H9 (cell line): ENCODE measurements around the gene CLMP. TPM values are rescaled to one million over a fixed set of nuclear protein-coding genes. Genes with fewer than 3 reads are reported as not detected.

ENCODE experiments used
- DNase-seq: peaks from one replicate; pipeline ENCODE4 v3.0.0-alpha.2; 2017
- H2AFZ ChIP-seq: one replicate; pipeline ENCODE4 v1.6.1; 2013; ENCODE audit warnings: mild to moderate bottlenecking, low read length, control low read depth, moderate library complexity
- H2AK5ac ChIP-seq: 2 replicates; pipeline ENCODE4 v1.6.1; 2013; ENCODE audit warnings: low read length, control low read depth, mixed read lengths; ENCODE audit not compliant: insufficient read length
- H2BK120ac ChIP-seq: one replicate; pipeline ENCODE4 v1.6.1; 2013; ENCODE audit warnings: low read depth, mild to moderate bottlenecking, low read length, control low read depth, inconsistent platforms; ENCODE audit not compliant: poor library complexity, severe bottlenecking
- H2BK12ac ChIP-seq: 2 replicates; pipeline ENCODE4 v1.6.1; 2013; ENCODE audit warnings: low read length, control low read depth, mixed read lengths, low read depth; ENCODE audit not compliant: insufficient read length
- H2BK15ac ChIP-seq: 2 replicates; pipeline ENCODE4 v1.6.1; 2013; ENCODE audit warnings: low read depth, low read length, control low read depth
- H2BK20ac ChIP-seq: one replicate; pipeline ENCODE4 v1.6.1; 2013; ENCODE audit warnings: low read depth, mild to moderate bottlenecking, low read length, control low read depth, inconsistent platforms; ENCODE audit not compliant: poor library complexity, severe bottlenecking
- H2BK5ac ChIP-seq: 2 replicates; pipeline ENCODE4 v1.6.1; 2013; ENCODE audit warnings: low read length, control low read depth, mixed read lengths; ENCODE audit not compliant: insufficient read length
- H3K14ac ChIP-seq: 2 replicates; pipeline ENCODE4 v1.6.1; 2013; ENCODE audit warnings: low read length, control low read depth; ENCODE audit not compliant: insufficient read depth
- H3K18ac ChIP-seq: 2 replicates; pipeline ENCODE4 v1.6.1; 2013; ENCODE audit warnings: low read depth, mild to moderate bottlenecking, mixed read lengths, low read length, control low read depth; ENCODE audit not compliant: insufficient read length
- H3K23ac ChIP-seq: 2 replicates; pipeline ENCODE4 v1.6.1; 2013; ENCODE audit warnings: low read length, control low read depth, mixed read lengths, low read depth; ENCODE audit not compliant: insufficient read length
- H3K23me2 ChIP-seq: 2 replicates; pipeline ENCODE4 v1.6.1; 2013; ENCODE audit warnings: low read depth, mild to moderate bottlenecking, mixed read lengths, low read length, control low read depth; ENCODE audit not compliant: insufficient read length, poor library complexity, severe bottlenecking
- H3K27ac ChIP-seq: 2 replicates; pipeline ENCODE4 v1.5.1; 2013; ENCODE audit warnings: low read length, control low read depth, mixed read lengths, low read depth; ENCODE audit not compliant: insufficient read length
- H3K27me3 ChIP-seq: 2 replicates; pipeline ENCODE4 v1.6.1; 2013; ENCODE audit warnings: low read length, control low read depth, inconsistent platforms; ENCODE audit not compliant: insufficient read depth
- H3K4ac ChIP-seq: 2 replicates; pipeline ENCODE4 v1.6.1; 2013; ENCODE audit warnings: low read depth, mild to moderate bottlenecking, control low read depth, inconsistent platforms, low read length, moderate library complexity
- H3K4me1 ChIP-seq: 2 replicates; pipeline ENCODE4 v1.6.1; 2013; ENCODE audit warnings: low read length, control low read depth, inconsistent platforms; ENCODE audit not compliant: insufficient read depth
- H3K4me2 ChIP-seq: 2 replicates; pipeline ENCODE4 v1.6.1; 2013; ENCODE audit warnings: low read length, control low read depth, mixed read lengths; ENCODE audit not compliant: insufficient read length, insufficient read depth
- H3K56ac ChIP-seq: 2 replicates; pipeline ENCODE4 v1.6.1; 2013; ENCODE audit warnings: low read depth, mild to moderate bottlenecking, mixed read lengths, low read length, control low read depth; ENCODE audit not compliant: insufficient read length
- H3K79me1 ChIP-seq: 2 replicates; pipeline ENCODE4 v1.6.1; 2013; ENCODE audit warnings: low read depth, mild to moderate bottlenecking, moderate library complexity, low read length, control low read depth, inconsistent platforms; ENCODE audit not compliant: insufficient read depth, poor library complexity, severe bottlenecking
- H3K79me2 ChIP-seq: 2 replicates; pipeline ENCODE4 v1.6.1; 2013; ENCODE audit warnings: low read length, control low read depth, inconsistent platforms; ENCODE audit not compliant: insufficient read depth
- H3K9ac ChIP-seq: 2 replicates; pipeline ENCODE4 v1.6.1; 2013; ENCODE audit warnings: low read length, control low read depth, mixed read lengths; ENCODE audit not compliant: insufficient read length; ENCODE audit errors: extremely low read depth
- H3K9me3 ChIP-seq: one replicate; pipeline ENCODE4 v1.6.1; 2013; ENCODE audit warnings: low read depth, low read length, inconsistent platforms; ENCODE audit not compliant: control insufficient read depth
- H3T11ph ChIP-seq: one replicate; pipeline ENCODE4 v1.6.1; 2013; ENCODE audit warnings: mild to moderate bottlenecking, low read length, control low read depth, inconsistent platforms
- H4K20me1 ChIP-seq: one replicate; pipeline ENCODE4 v1.6.1; 2013; ENCODE audit not compliant: control insufficient read depth, insufficient read length, insufficient read depth
- H4K5ac ChIP-seq: 2 replicates; pipeline ENCODE4 v1.6.1; 2013; ENCODE audit warnings: low read depth, mild to moderate bottlenecking, mixed read lengths, low read length, control low read depth; ENCODE audit not compliant: insufficient read length
- H4K8ac ChIP-seq: replicated peaks from 2 replicates; pipeline ENCODE4 v1.6.1; 2013; ENCODE audit warnings: low read length, control low read depth, mixed read lengths, low read depth; ENCODE audit not compliant: insufficient read length
- H4K91ac ChIP-seq: 2 replicates; pipeline ENCODE4 v1.6.1; 2013; ENCODE audit warnings: low read depth, mild to moderate bottlenecking, moderate library complexity, mixed read lengths, low read length, control low read depth; ENCODE audit not compliant: insufficient read length
- H3K27ac Mint-ChIP-seq, 3 experiments: 2 replicates in 2 of 3; 3 replicates in 1 of 3; pipeline ENCODE4 v1.8.0; 2020 to 2021; ENCODE audit warnings: mixed read lengths in 3 of 3, mild to moderate bottlenecking in 1 of 3, moderate library complexity in 1 of 3
- H3K27me3 Mint-ChIP-seq: 2 replicates; pipeline ENCODE4 v1.8.0; 2021; ENCODE audit warnings: low read depth, mild to moderate bottlenecking, moderate library complexity, mixed read lengths
- H3K36me3 Mint-ChIP-seq, 3 experiments: 2 replicates in 2 of 3; 3 replicates in 1 of 3; pipeline ENCODE4 v1.8.0; 2020 to 2021; ENCODE audit warnings: low read depth in 3 of 3, mixed read lengths in 3 of 3; ENCODE audit not compliant: insufficient read depth in 1 of 3
- H3K4me1 Mint-ChIP-seq, 2 experiments: 2 replicates each; pipeline ENCODE4 v1.8.0; 2020; ENCODE audit warnings: mixed read lengths in 2 of 2
- H3K4me3 Mint-ChIP-seq, 2 experiments: 2 replicates in 1 of 2; 3 replicates in 1 of 2; pipeline ENCODE4 v1.8.0; 2020 to 2021; ENCODE audit warnings: mild to moderate bottlenecking in 2 of 2, mixed read lengths in 2 of 2, moderate library complexity in 1 of 2
- H3K9me3 Mint-ChIP-seq, 2 experiments: 2 replicates in 1 of 2; 3 replicates in 1 of 2; pipeline ENCODE4 v1.8.0; 2020; ENCODE audit warnings: mild to moderate bottlenecking in 2 of 2, mixed read lengths in 2 of 2, moderate library complexity in 1 of 2
- WGBS: extraction: QIAGEN DNeasy Blood & Tissue Kit; methylation state at CpG from one replicate; pipeline ENCODE4 v1.1.7; 2013; ENCODE audit warnings: missing lambda C conversion rate, low lambda C conversion rate, mixed read lengths; ENCODE audit not compliant: insufficient read length; ENCODE audit errors: extremely low coverage; 5-methylcytosine and 5-hydroxymethylcytosine counted together
- total RNA-seq: library from RNA; stranded (reverse); gene quantifications from 2 replicates; pipeline ENCODE4 v1.2.1, GENCODE V29; 2021
- TF ChIP-seq, protein P1 (sequence below): fragments of 200-600 bp; sonication (generic); conservative IDR thresholded peaks from 3 replicates; pipeline ENCODE4 v1.8.0; 2021; ENCODE audit warnings: antibody characterized with exemption, mild to moderate bottlenecking

The CLMP gene
- total RNA-seq, 1 experiment from 2014 or later: 13.8 TPM

DNA sequence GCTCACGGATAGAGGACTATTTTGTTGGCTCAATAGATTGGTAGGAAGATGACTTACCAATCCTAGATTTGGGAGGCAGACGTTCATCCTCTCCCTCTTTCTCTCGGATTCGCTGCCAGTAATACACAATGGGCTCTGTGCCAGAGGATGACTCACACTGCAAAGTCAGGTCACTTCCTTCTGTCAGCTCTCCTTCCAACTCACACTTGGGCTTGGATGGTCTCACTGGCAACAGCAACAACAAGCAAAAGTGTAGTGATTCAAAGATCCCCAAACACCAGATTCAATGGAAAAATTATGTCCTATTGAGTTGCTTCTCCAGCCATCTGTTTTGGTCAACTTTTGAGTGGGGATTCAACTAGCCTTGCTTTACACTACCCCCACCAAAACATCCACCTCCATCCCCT lies 111.4 kb downstream of the CLMP start:
- Histone ChIP-seq H4K5ac (no peak overlapping the region), H2BK15ac (no peak overlapping the region), H2AK5ac (no peak overlapping the region), H2BK20ac (no peak overlapping the region), H2BK120ac (no peak overlapping the region), H3K4ac (no peak overlapping the region), H3K27me3 (no peaks in the 10 kb centered on the region), H3K23me2 (no peaks in the 10 kb centered on the region), H3K4me2 (no peak overlapping the region), H3K9ac (no peak overlapping the region), H2BK5ac (no peak overlapping the region), H3K18ac (no peak overlapping the region), H4K91ac (no peak overlapping the region), H3K4me1 (no peaks in the 10 kb centered on the region), H4K8ac (no peak overlapping the region), H3K23ac (no peak overlapping the region), H2AFZ (no peak overlapping the region), H3K79me1 (no peaks in the 10 kb centered on the region), H3K9me3 (no peaks in the 10 kb centered on the region), H3K56ac (no peak overlapping the region), H4K20me1 (no peaks in the 10 kb centered on the region), H3K27ac (no peak overlapping the region), H2BK12ac (no peak overlapping the region), H3T11ph (no peak overlapping the region), H3K14ac (no peak overlapping the region), H3K79me2 (no peaks in the 10 kb centered on the region)
- WGBS: no CpG with 5 or more reads among the region's 4 CpGs
- H3K4me3 Mint-ChIP-seq: no peak overlapping the region
- no peak for DNase-seq
- TF ChIP-seq, protein P1, sequence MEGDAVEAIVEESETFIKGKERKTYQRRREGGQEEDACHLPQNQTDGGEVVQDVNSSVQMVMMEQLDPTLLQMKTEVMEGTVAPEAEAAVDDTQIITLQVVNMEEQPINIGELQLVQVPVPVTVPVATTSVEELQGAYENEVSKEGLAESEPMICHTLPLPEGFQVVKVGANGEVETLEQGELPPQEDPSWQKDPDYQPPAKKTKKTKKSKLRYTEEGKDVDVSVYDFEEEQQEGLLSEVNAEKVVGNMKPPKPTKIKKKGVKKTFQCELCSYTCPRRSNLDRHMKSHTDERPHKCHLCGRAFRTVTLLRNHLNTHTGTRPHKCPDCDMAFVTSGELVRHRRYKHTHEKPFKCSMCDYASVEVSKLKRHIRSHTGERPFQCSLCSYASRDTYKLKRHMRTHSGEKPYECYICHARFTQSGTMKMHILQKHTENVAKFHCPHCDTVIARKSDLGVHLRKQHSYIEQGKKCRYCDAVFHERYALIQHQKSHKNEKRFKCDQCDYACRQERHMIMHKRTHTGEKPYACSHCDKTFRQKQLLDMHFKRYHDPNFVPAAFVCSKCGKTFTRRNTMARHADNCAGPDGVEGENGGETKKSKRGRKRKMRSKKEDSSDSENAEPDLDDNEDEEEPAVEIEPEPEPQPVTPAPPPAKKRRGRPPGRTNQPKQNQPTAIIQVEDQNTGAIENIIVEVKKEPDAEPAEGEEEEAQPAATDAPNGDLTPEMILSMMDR: no peak
- H3K36me3 Mint-ChIP-seq: peaks cover 7 to 12% (median 12%) of the 10 kb centered on the region in 3 experiments; a peak in 6 of 7 replicates
- no peaks in the 10 kb centered on the region for H3K27me3 Mint-ChIP-seq
- H3K27ac Mint-ChIP-seq: peak overlapping the region in 1 of 3 experiments; percentile 50; a peak in 1 of 7 replicates
- no peaks in the 10 kb centered on the region for H3K4me1 Mint-ChIP-seq
- no peaks in the 10 kb centered on the region for H3K9me3 Mint-ChIP-seq
